ENCODE measurements around the gene FAHD2A. TPM values are rescaled to one million over a fixed set of nuclear protein-coding genes. Genes with fewer than 3 reads are reported as not detected.

FAHD2A gene
- total RNA-seq, 1 donor from 2014 or later, result 25.7 TPM

GRCh38 chr2:95376311-95377215 is 25.9 kb upstream of the FAHD2A start:
- DNase-seq (ENCODE audit: low spot score), result no peak

GRCh38 chr2:95377216-95378123 is 25.0 kb upstream of the FAHD2A start:
- peak; percentile 22 for DNase-seq (ENCODE audit: low spot score)

GRCh38 chr2:95378281-95378680 is 24.2 kb upstream of the FAHD2A start:
- peak; percentile 26 for DNase-seq (ENCODE audit: low spot score)

- peak; percentile 38 for DNase-seq (ENCODE audit: low spot score)
These were observed 23.1 kb upstream of the FAHD2A start for GRCh38 chr2:95379371-95379831.

GRCh38 chr2:95380280-95380679 is 22.2 kb upstream of the FAHD2A start:
- peak; percentile 25 for DNase-seq (ENCODE audit: low spot score)

GRCh38 chr2:95380731-95381130 is 21.8 kb upstream of the FAHD2A start:
- DNase-seq (ENCODE audit: low spot score), result peak; percentile 12

- DNase-seq (ENCODE audit: low spot score), result peak; percentile 24
These were observed 21.0 kb upstream of the FAHD2A start for GRCh38 chr2:95381212-95382191.

- DNase-seq (ENCODE audit: low spot score), result no peak
These were observed 20.3 kb upstream of the FAHD2A start for GRCh38 chr2:95382192-95382591.

GRCh38 chr2:95382686-95383634 is 19.5 kb upstream of the FAHD2A start:
- DNase-seq (ENCODE audit: low spot score), result peak; percentile 33

GRCh38 chr2:95383635-95384027 is 18.9 kb upstream of the FAHD2A start:
- DNase-seq (ENCODE audit: low spot score), result peak; percentile 34

GRCh38 chr2:95384854-95385569 is 17.5 kb upstream of the FAHD2A start:
- no peak for DNase-seq (ENCODE audit: low spot score)

- DNase-seq (ENCODE audit: low spot score), result no peak
These were observed 16.9 kb upstream of the FAHD2A start for GRCh38 chr2:95385570-95385984.

- no peak for DNase-seq (ENCODE audit: low spot score)
These were observed 16.5 kb upstream of the FAHD2A start for GRCh38 chr2:95386031-95386430.

- DNase-seq (ENCODE audit: low spot score), result peak; percentile 10
These were observed 15.2 kb upstream of the FAHD2A start for GRCh38 chr2:95387358-95387757.

GRCh38 chr2:95388091-95388692 is 14.3 kb upstream of the FAHD2A start:
- peak; percentile 26 for DNase-seq (ENCODE audit: low spot score)

GRCh38 chr2:95388856-95389244 is 13.7 kb upstream of the FAHD2A start:
- no peak for DNase-seq (ENCODE audit: low spot score)

- peak; percentile 58 for DNase-seq (ENCODE audit: low spot score)
These were observed 13.0 kb upstream of the FAHD2A start for GRCh38 chr2:95389245-95390119.
